Measurements from ENCODE around the gene MISP3. TPM values are rescaled to one million over a fixed set of nuclear protein-coding genes. Genes with fewer than 3 reads are reported as not detected.

Gene MISP3
- total and polyA plus RNA-seq, 2 donors from 2014 or later, result 8.7 to 32.0 TPM

DNA sequence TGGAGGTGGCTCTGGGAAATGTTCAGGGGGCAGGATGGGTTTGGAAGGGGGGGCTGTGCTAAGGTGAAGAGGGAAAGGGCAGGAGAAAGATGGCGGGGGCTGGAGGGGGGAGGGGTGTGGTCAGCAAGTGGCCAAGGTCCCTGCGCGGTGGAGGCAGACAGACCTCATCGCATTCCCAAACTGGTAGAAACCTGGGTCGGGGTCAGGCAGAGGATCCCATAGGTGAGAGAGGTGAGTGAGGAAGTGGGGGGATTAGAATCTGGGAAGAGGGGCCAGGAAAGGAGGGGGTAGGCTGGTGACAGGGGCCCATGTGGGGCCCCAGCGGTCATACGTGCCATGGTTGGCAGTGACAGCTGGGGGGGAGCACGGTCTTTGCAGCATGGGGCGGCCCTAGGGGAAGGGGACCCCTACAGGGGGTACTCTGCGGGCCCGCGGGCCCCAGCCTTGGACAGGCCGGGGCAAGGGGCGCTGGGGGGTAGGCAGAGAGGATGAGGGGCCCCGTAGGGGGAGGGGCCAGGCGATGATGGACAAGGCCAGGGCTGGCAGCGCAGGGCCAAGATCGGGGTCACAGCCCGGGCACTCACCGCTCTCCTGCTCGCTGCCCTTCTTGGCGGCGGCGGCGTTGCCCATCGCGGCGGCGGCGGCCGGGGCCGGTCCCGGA is 44.5 kb downstream of the MISP3 start:
- peaks cover 0 to 46% (median 37%) of the 10 kb centered on the region in 3 donors for H3K4me1 ChIP-seq (ENCODE audit: control insufficient read depth in 2 of 3, insufficient read depth in 2 of 3, low read depth in 1 of 3, low read length in 3 of 3)

DNA sequence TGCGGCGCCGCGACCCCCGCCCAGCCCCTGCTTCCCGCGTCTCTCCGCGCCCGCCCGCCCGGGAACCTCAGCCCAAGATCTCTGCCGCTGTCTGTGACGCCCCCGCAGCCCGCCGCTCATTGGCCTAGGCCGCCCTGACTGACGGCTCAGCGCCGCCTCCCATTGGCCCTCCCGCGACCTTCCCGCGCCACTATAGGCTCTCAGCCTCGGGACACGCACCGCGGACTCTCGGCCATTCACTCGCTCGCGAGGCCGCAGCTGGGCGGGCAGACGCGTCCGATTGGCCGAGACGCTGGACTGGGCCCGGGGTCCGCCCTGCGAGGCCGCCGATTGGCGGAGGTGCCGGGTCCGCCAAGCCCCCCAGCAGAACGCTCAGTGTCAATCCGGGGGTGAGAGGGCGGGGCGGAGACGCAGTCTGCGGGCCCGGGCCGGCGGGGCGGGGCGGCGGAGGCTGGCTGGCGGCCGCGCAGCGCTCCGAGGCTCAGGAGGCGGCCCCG is 45.1 kb downstream of the MISP3 start, which contains the start of gene PRKACA:
TSS of gene PRKACA (minus strand) at position 95 of the 497 bp plus-strand sequence. CDS start 215 bp downstream, outside the sequence.
- peak; percentile 99 to 100 (median 99) for DNase-seq
- Histone ChIP-seq H3K27me3 (ENCODE audit: control insufficient read depth, insufficient read depth, low read length) (no peaks in the 10 kb centered on the region), H3K4me1 (ENCODE audit: control insufficient read depth in 2 of 3, insufficient read depth in 2 of 3, low read depth in 1 of 3, low read length in 3 of 3) (peaks cover 0 to 40% (median 32%) of the 10 kb centered on the region in 3 donors), H3K4me3 (ENCODE audit: low read length in 3 of 3) (peak within 1 kb of the TSS; percentile 68 to 86 (median 83)), H3K9me3 (ENCODE audit: control insufficient read depth in 2 of 3, insufficient read depth in 1 of 3, low read length in 3 of 3) (no peaks in the 10 kb centered on the region), H3K36me3 (ENCODE audit: control insufficient read depth in 2 of 3, insufficient read depth in 3 of 3, low read length in 3 of 3) (no peaks in the 10 kb centered on the region), H3K9ac (ENCODE audit: low read length in 3 of 3) (peak within 1 kb of the TSS; percentile 32 to 92 (median 87)), H3K27ac (ENCODE audit: low read depth in 2 of 2, low read length in 2 of 2) (peak within 1 kb of the TSS; percentile 98 to 99)
- intact Hi-C loops (cut with DNase I), result no loop called here
- TF ChIP-seq, protein P1, sequence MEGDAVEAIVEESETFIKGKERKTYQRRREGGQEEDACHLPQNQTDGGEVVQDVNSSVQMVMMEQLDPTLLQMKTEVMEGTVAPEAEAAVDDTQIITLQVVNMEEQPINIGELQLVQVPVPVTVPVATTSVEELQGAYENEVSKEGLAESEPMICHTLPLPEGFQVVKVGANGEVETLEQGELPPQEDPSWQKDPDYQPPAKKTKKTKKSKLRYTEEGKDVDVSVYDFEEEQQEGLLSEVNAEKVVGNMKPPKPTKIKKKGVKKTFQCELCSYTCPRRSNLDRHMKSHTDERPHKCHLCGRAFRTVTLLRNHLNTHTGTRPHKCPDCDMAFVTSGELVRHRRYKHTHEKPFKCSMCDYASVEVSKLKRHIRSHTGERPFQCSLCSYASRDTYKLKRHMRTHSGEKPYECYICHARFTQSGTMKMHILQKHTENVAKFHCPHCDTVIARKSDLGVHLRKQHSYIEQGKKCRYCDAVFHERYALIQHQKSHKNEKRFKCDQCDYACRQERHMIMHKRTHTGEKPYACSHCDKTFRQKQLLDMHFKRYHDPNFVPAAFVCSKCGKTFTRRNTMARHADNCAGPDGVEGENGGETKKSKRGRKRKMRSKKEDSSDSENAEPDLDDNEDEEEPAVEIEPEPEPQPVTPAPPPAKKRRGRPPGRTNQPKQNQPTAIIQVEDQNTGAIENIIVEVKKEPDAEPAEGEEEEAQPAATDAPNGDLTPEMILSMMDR (IDR thresholded peaks at IDR 0.05; ENCODE audit: borderline replicate concordance, extremely low read depth, insufficient read depth), result no peak
- FAIRE-seq, result peak; percentile 60

More for the DNA sequence above, 44.5 kb downstream of the MISP3 start:
- TF ChIP-seq, protein P1 (IDR thresholded peaks at IDR 0.05; ENCODE audit: borderline replicate concordance, extremely low read depth, insufficient read depth), result no peak
- Histone ChIP-seq H3K4me3 (ENCODE audit: low read length in 3 of 3) (peak overlapping the region; percentile 68 to 83 (median 80)), H3K9me3 (ENCODE audit: control insufficient read depth in 2 of 3, insufficient read depth in 1 of 3, low read length in 3 of 3) (no peaks in the 10 kb centered on the region), H3K27ac (ENCODE audit: low read depth in 2 of 2, low read length in 2 of 2) (peak overlapping the region; percentile 63 to 69), H3K36me3 (ENCODE audit: control insufficient read depth in 2 of 3, insufficient read depth in 3 of 3, low read length in 3 of 3) (no peaks in the 10 kb centered on the region), H3K9ac (ENCODE audit: low read length in 3 of 3) (peak overlapping the region; percentile 30 to 87 (median 70)), H3K27me3 (ENCODE audit: control insufficient read depth, insufficient read depth, low read length) (no peaks in the 10 kb centered on the region)
- intact Hi-C loops (cut with DNase I), result no loop called here
- FAIRE-seq (no peak), DNase-seq (peak in 2 of 5 donors; percentile 84 to 88)

GRCh38 chr19:14118165-14119051 is 45.8 kb downstream of the MISP3 start:
- DNase-seq (peak; percentile 47 to 92 (median 70)), FAIRE-seq (no peak)
- Histone ChIP-seq H3K36me3 (ENCODE audit: control insufficient read depth in 2 of 3, insufficient read depth in 3 of 3, low read length in 3 of 3) (no peaks in the 10 kb centered on the region), H3K4me3 (ENCODE audit: low read length in 3 of 3) (peak overlapping the region; percentile 60 to 86 (median 81)), H3K9ac (ENCODE audit: low read length in 3 of 3) (peak overlapping the region; percentile 32 to 92 (median 87)), H3K27me3 (ENCODE audit: control insufficient read depth, insufficient read depth, low read length) (no peaks in the 10 kb centered on the region), H3K27ac (ENCODE audit: low read depth in 2 of 2, low read length in 2 of 2) (peak overlapping the region; percentile 98 to 99), H3K4me1 (ENCODE audit: control insufficient read depth in 2 of 3, insufficient read depth in 2 of 3, low read depth in 1 of 3, low read length in 3 of 3) (peaks cover 0 to 33% (median 29%) of the 10 kb centered on the region in 3 donors), H3K9me3 (ENCODE audit: control insufficient read depth in 2 of 3, insufficient read depth in 1 of 3, low read length in 3 of 3) (no peaks in the 10 kb centered on the region)
- TF ChIP-seq, protein P1 (IDR thresholded peaks at IDR 0.05; ENCODE audit: borderline replicate concordance, extremely low read depth, insufficient read depth), result no peak
- intact Hi-C loops (cut with DNase I), result no loop called here

All from kidney (tissue), 14 donors.